Mesothelial cell of epicardium (in vitro differentiated cells): ENCODE measurements around the gene GLB1L2. TPM values are rescaled to one million over a fixed set of nuclear protein-coding genes. Genes with fewer than 3 reads are reported as not detected.

Experiments used
- DNase-seq, 2 experiments: peaks; one replicate each; pipeline ENCODE4 v3.0.0; 2021; ENCODE audit warnings: low spot score in 2 of 2; ENCODE audit not compliant: unreplicated experiment in 2 of 2
- H3K27ac Mint-ChIP-seq: 2 replicates; pipeline ENCODE4 v1.8.0; 2021; ENCODE audit warnings: mixed read lengths
- H3K27me3 Mint-ChIP-seq: 2 replicates; pipeline ENCODE4 v1.8.0; 2021; ENCODE audit warnings: low read depth, mixed read lengths
- H3K36me3 Mint-ChIP-seq: 2 replicates; pipeline ENCODE4 v1.8.0; 2021; ENCODE audit warnings: mixed read lengths
- H3K4me1 Mint-ChIP-seq: 2 replicates; pipeline ENCODE4 v1.8.0; 2021; ENCODE audit warnings: mixed read lengths
- H3K4me3 Mint-ChIP-seq: 2 replicates; pipeline ENCODE4 v1.8.0; 2021; ENCODE audit warnings: mild to moderate bottlenecking, moderate library complexity, mixed read lengths
- H3K9me3 Mint-ChIP-seq: 2 replicates; pipeline ENCODE4 v1.8.0; 2021; ENCODE audit warnings: mixed read lengths
- total RNA-seq: library from RNA; stranded (reverse); gene quantifications from 3 replicates; pipeline ENCODE4 v1.2.1, GENCODE V29; 2021
- TF ChIP-seq, protein P1 (sequence below): fragments of 200-600 bp; sonication (generic); IDR thresholded peaks from one replicate; pipeline ENCODE4 v1.5.0; 2021; ENCODE audit warnings: antibody characterized with exemption; ENCODE audit not compliant: unreplicated experiment

GLB1L2 gene
- total RNA-seq, 1 donor from 2014 or later = 9.5 TPM

- Mint-ChIP-seq H3K27me3 (peaks cover 10% of the 10 kb centered on the region), H3K4me3 (no peak overlapping the region), H3K4me1 (peaks cover 3% of the 10 kb centered on the region), H3K9me3 (no peaks in the 10 kb centered on the region), H3K36me3 (no peaks in the 10 kb centered on the region), H3K27ac (no peak overlapping the region)
- DNase-seq = no peak
- TF ChIP-seq, protein P1, sequence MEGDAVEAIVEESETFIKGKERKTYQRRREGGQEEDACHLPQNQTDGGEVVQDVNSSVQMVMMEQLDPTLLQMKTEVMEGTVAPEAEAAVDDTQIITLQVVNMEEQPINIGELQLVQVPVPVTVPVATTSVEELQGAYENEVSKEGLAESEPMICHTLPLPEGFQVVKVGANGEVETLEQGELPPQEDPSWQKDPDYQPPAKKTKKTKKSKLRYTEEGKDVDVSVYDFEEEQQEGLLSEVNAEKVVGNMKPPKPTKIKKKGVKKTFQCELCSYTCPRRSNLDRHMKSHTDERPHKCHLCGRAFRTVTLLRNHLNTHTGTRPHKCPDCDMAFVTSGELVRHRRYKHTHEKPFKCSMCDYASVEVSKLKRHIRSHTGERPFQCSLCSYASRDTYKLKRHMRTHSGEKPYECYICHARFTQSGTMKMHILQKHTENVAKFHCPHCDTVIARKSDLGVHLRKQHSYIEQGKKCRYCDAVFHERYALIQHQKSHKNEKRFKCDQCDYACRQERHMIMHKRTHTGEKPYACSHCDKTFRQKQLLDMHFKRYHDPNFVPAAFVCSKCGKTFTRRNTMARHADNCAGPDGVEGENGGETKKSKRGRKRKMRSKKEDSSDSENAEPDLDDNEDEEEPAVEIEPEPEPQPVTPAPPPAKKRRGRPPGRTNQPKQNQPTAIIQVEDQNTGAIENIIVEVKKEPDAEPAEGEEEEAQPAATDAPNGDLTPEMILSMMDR = no peak
Measured at GRCh38 chr11:134387501-134387900, 55.7 kb downstream of the GLB1L2 start.

DNA sequence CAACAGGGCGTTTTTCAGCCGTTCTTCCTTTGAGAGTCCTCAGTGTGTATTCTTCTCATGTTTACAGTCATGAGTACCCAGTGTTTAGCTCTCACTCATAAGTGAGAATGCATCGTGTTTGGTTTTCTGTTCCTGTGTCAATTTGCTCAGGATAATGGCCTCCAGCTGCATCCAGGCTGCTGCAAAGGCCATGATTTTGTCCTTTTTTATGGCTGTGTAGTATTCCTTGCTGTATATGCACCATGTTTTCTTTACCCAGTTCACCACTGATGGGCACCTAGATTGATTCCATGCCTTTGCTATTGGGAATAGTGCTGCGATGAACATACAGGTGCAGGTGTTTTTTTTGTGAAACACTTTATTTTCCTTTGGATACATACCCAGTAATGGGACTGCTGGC is 56.8 kb downstream of the GLB1L2 start:
- peaks cover 10% of the 10 kb centered on the region for H3K27me3 Mint-ChIP-seq
- H3K4me1 Mint-ChIP-seq = peaks cover 3% of the 10 kb centered on the region
- H3K4me3 Mint-ChIP-seq = no peak overlapping the region
- no peak for DNase-seq
- no peaks in the 10 kb centered on the region for H3K36me3 Mint-ChIP-seq
- H3K27ac Mint-ChIP-seq = no peak overlapping the region
- TF ChIP-seq, protein P1 = no peak
- H3K9me3 Mint-ChIP-seq = no peaks in the 10 kb centered on the region

DNA sequence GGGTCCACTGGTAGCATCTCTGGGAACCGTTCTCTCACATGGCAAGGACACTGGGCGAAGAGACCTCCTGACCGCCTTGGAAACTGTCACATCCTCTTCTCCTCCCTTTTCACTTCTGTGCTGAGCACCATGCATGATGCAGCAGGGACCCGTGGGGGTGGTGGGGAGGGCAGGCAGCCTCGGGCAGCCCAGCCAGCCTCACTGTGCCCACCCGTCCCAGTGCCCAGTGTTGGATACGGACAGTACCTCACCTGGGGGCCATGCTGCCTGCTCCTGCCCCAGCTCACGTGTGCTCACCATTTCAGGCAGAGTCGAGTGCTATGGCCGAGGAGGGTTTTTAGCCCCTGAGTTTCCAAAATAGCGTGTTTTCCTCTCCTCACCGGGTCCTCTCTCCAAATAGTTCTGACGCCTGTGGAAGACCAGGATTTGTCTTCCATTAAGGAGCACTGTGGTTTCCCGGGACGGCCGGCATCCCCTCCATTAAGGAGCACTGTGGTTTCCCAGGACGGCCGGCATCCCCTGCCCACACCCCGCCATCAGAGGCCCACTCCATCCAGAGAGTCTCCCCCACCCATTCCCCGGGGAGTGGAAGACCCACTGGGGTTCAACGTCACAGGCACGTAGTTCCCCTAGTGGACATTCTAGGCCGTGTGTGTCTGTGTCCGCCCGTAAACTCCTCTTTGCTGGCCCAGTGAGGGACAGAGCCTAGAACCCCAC is 57.8 kb downstream of the GLB1L2 start:
- no peak for DNase-seq
- no peak overlapping the region for H3K27ac Mint-ChIP-seq
- H3K4me1 Mint-ChIP-seq = peaks cover 3% of the 10 kb centered on the region
- no peak overlapping the region for H3K4me3 Mint-ChIP-seq
- peaks cover 11% of the 10 kb centered on the region for H3K27me3 Mint-ChIP-seq
- TF ChIP-seq, protein P1 = no peak
- no peaks in the 10 kb centered on the region for H3K9me3 Mint-ChIP-seq
- H3K36me3 Mint-ChIP-seq = no peaks in the 10 kb centered on the region

- Mint-ChIP-seq H3K27me3 (peaks cover 11% of the 10 kb centered on the region), H3K9me3 (no peaks in the 10 kb centered on the region), H3K27ac (no peak overlapping the region), H3K36me3 (no peaks in the 10 kb centered on the region), H3K4me3 (no peak overlapping the region), H3K4me1 (peaks cover under 1% of the 10 kb centered on the region)
- TF ChIP-seq, protein P1 = no peak
- no peak for DNase-seq
Measured at GRCh38 chr11:134390706-134391569, 59.1 kb downstream of the GLB1L2 start.

DNA sequence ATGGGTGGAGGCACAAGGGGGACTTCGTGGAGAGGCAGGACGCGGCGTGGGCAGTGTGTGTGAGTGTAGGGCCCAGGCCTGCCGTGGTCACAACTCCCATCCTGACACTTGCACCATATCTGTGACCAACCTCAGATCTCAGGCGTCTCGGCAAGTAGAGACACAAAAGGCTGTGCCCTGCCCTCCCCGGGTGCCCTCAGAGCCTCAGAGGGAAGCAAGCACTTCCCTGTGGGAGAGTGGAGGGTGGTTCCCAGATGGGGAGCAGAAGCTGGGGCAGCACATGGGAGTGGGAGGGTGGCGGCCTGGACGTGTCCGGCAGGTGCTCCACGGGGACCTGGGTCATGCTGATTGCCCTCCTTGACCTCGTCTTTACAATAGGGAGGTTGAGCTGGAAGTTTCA is 59.9 kb downstream of the GLB1L2 start:
- TF ChIP-seq, protein P1 = no peak
- Mint-ChIP-seq H3K4me1 (no peaks in the 10 kb centered on the region), H3K27ac (no peak overlapping the region), H3K9me3 (no peaks in the 10 kb centered on the region), H3K4me3 (no peak overlapping the region), H3K36me3 (no peaks in the 10 kb centered on the region), H3K27me3 (peaks cover 11% of the 10 kb centered on the region)
- no peak for DNase-seq
